ENCODE results near the gene RABGGTB.

GRCh38 chr1:75745276-75745675, 40.8 kb upstream of the RABGGTB start:
- TF ChIP-seq CTCF (IDR thresholded peaks at IDR 0.05) = no peak
- no peak for TF ChIP-seq POLR2AphosphoS5 (IDR thresholded peaks at IDR 0.05)
